Ishikawa (cell line): ENCODE data around the gene UNC79.

ENCODE experiments used
- CEBPB ChIP-seq: IDR thresholded peaks from 2 replicates; pipeline ENCODE4 v1.6.1; 2012
- CREB1 ChIP-seq: IDR thresholded peaks from 2 replicates; pipeline ENCODE4 v1.6.1; 2012; ENCODE audit warnings: low read depth
- EGR1 ChIP-seq: IDR thresholded peaks from 2 replicates; pipeline ENCODE4 v1.6.1; 2012
- EP300 ChIP-seq: IDR thresholded peaks from 2 replicates; pipeline ENCODE4 v1.6.1; 2012; ENCODE audit warnings: borderline replicate concordance
- FOXM1 ChIP-seq: IDR thresholded peaks from 2 replicates; pipeline ENCODE4 v1.6.1; 2012; ENCODE audit warnings: low read depth, borderline replicate concordance
- MAX ChIP-seq: IDR thresholded peaks from 2 replicates; pipeline ENCODE4 v1.6.1; 2012
- NFIC ChIP-seq: IDR thresholded peaks from 2 replicates; pipeline ENCODE4 v1.6.1; 2012
- RAD21 ChIP-seq: IDR thresholded peaks from 2 replicates; pipeline ENCODE4 v1.6.1; 2012; ENCODE audit warnings: low read depth
- REST ChIP-seq: IDR thresholded peaks from 2 replicates; pipeline ENCODE4 v1.6.1; 2012; ENCODE audit warnings: low read depth, mild to moderate bottlenecking
- TAF1 ChIP-seq: IDR thresholded peaks from 2 replicates; pipeline ENCODE4 v1.6.1; 2012; ENCODE audit warnings: low read depth, mild to moderate bottlenecking
- TCF12 ChIP-seq: IDR thresholded peaks from 2 replicates; pipeline ENCODE4 v1.6.1; 2012; ENCODE audit warnings: low read depth
- TEAD4 ChIP-seq: IDR thresholded peaks from 2 replicates; pipeline ENCODE4 v1.6.1; 2012
- USF1 ChIP-seq: IDR thresholded peaks from 2 replicates; pipeline ENCODE4 v1.6.1; 2012
- YY1 ChIP-seq: IDR thresholded peaks from 2 replicates; pipeline ENCODE4 v1.6.1; 2012; ENCODE audit warnings: low read depth
- ZBTB7A ChIP-seq: IDR thresholded peaks from 2 replicates; pipeline ENCODE4 v1.6.1; 2012; ENCODE audit warnings: low read depth

UNC79 gene

GRCh38 chr14:93731753-93732152, 301.0 kb downstream of the UNC79 start:
- no peak for TF ChIP-seq MAX
- TF ChIP-seq TEAD4 = no peak
- no peak for TF ChIP-seq EGR1
- no peak for TF ChIP-seq EP300
- no peak for TF ChIP-seq TAF1
- no peak for TF ChIP-seq CREB1
- TF ChIP-seq RAD21 = no peak
- no peak for TF ChIP-seq REST

- TF ChIP-seq REST = no peak
- TF ChIP-seq TAF1 = no peak
- no peak for TF ChIP-seq EP300
- no peak for TF ChIP-seq MAX
- TF ChIP-seq CREB1 = no peak
- no peak for TF ChIP-seq TEAD4
- no peak for TF ChIP-seq FOXM1
- no peak for TF ChIP-seq TCF12
- no peak for TF ChIP-seq USF1
- TF ChIP-seq CEBPB = no peak
- TF ChIP-seq NFIC = no peak
- no peak for TF ChIP-seq EGR1
- TF ChIP-seq ZBTB7A = no peak
Observed at GRCh38 chr14:93732524-93732923, 301.8 kb downstream of the UNC79 start.

GRCh38 chr14:93733231-93733630, 302.5 kb downstream of the UNC79 start:
- TF ChIP-seq MAX = no peak
- no peak for TF ChIP-seq TAF1
- peak; percentile 46; the same call in 1 of the 2 replicates for TF ChIP-seq FOXM1
- TF ChIP-seq NFIC = peak; percentile 41; the same call in 1 of the 2 replicates
- TF ChIP-seq TCF12 = peak; percentile 67

- 0 out of 2 replicates have a peak, but pooled peaks have one; percentile 25 for TF ChIP-seq FOXM1
- TF ChIP-seq ZBTB7A = no peak
Observed at GRCh38 chr14:93733631-93734030, 302.9 kb downstream of the UNC79 start.

GRCh38 chr14:93734086-93734822, 303.5 kb downstream of the UNC79 start:
- TF ChIP-seq ZBTB7A (0 out of 2 replicates have a peak, but pooled peaks have one; percentile 3), FOXM1 (no peak), CEBPB (no peak), YY1 (no peak), TEAD4 (no peak), EP300 (no peak), EGR1 (no peak), RAD21 (no peak), TAF1 (no peak)

GRCh38 chr14:93735206-93735605, 304.5 kb downstream of the UNC79 start:
- TF ChIP-seq TCF12 = no peak
- no peak for TF ChIP-seq CREB1
- TF ChIP-seq RAD21 = no peak
- TF ChIP-seq TAF1 = no peak
- TF ChIP-seq YY1 = no peak
- no peak for TF ChIP-seq FOXM1
- no peak for TF ChIP-seq EGR1
- no peak for TF ChIP-seq USF1
- TF ChIP-seq EP300 = no peak
- no peak for TF ChIP-seq REST
- TF ChIP-seq MAX = no peak
- no peak for TF ChIP-seq CEBPB
- TF ChIP-seq NFIC = no peak
- no peak for TF ChIP-seq TEAD4
